Lung (tissue), 12 donors: ENCODE measurements around the gene BIRC5. TPM values are rescaled to one million over a fixed set of nuclear protein-coding genes. Genes with fewer than 3 reads are reported as not detected.

Source experiments
- ATAC-seq: fragments of 200-7000 bp; cut with Tn5 transposase; one replicate; pipeline ENCODE4 v1.9.1; 2020; ENCODE audit warnings: moderate number of reproducible peaks; ENCODE audit not compliant: insufficient read depth, low FRiP score
- DNase-seq, 3 donors: peaks; one replicate each; pipeline ENCODE4 v3.0.0-alpha.2; 2013 to 2017
- H3K27ac ChIP-seq, 2 donors: one replicate each; pipeline ENCODE4 v1.5.1; 2013; ENCODE audit warnings: mild to moderate bottlenecking in 2 of 2, moderate library complexity in 2 of 2, control low read depth in 1 of 2, inconsistent platforms in 1 of 2, low read depth in 1 of 2, low read length in 1 of 2
- H3K27me3 ChIP-seq, 3 donors: one replicate each; pipeline ENCODE4 v1.5.1; 2013; ENCODE audit warnings: low read length in 2 of 3; ENCODE audit not compliant: control insufficient read depth in 3 of 3, insufficient read depth in 3 of 3
- H3K36me3 ChIP-seq, 4 donors: one replicate each; pipeline ENCODE4 v1.5.1; 2013; ENCODE audit warnings: low read length in 4 of 4, mild to moderate bottlenecking in 1 of 4, moderate library complexity in 1 of 4; ENCODE audit not compliant: control insufficient read depth in 4 of 4, insufficient read depth in 4 of 4
- H3K4me1 ChIP-seq, 5 donors: one replicate each; pipeline ENCODE4 v1.5.1; 2013; ENCODE audit warnings: low read length in 5 of 5, mild to moderate bottlenecking in 2 of 5, moderate library complexity in 1 of 5; ENCODE audit not compliant: control insufficient read depth in 5 of 5, insufficient read depth in 5 of 5
- H3K4me3 ChIP-seq: one replicate; pipeline ENCODE4 v1.5.1; 2013; ENCODE audit warnings: mild to moderate bottlenecking, control low read depth, moderate library complexity
- H3K9ac ChIP-seq, 2 donors: one replicate each; pipeline ENCODE4 v1.5.1; 2013; ENCODE audit warnings: low read length in 2 of 2, control low read depth in 1 of 2; ENCODE audit not compliant: insufficient read depth in 1 of 2
- H3K9me3 ChIP-seq, 4 donors: one replicate each; pipeline ENCODE4 v1.5.1; 2013; ENCODE audit warnings: low read length in 3 of 4, mild to moderate bottlenecking in 1 of 4, moderate library complexity in 1 of 4; ENCODE audit not compliant: control insufficient read depth in 4 of 4, insufficient read depth in 3 of 4
- WGBS, 2 donors: extraction: QIAGEN DNeasy Blood & Tissue Kit; methylation state at CpG; one replicate each; pipeline ENCODE4 v1.1.7; 2013; 5-methylcytosine and 5-hydroxymethylcytosine counted together
- polyA plus RNA-seq, 2 donors: library from polyadenylated mRNA; stranded (reverse); fragments of 200-250 nt; gene quantifications; one replicate each; pipeline ENCODE4 v1.2.1, GENCODE V29; 2013
- total RNA-seq, 2 donors: library from RNA; depleted of rRNA in 1 of 2; stranded (reverse); fragments of >200 nt in 1 of 2; gene quantifications; one replicate each; pipeline ENCODE4 v1.2.1, GENCODE V29; 2014 to 2021
- TF ChIP-seq, protein P1 (sequence below): IDR thresholded peaks from 2 replicates; pipeline ENCODE4 v1.5.1; 2012; ENCODE audit warnings: mild to moderate bottlenecking; ENCODE audit errors: control extremely low read depth, extremely low read depth
- donor health status: control.
- donor health status: control.
- donor health status: Bipolar disorder and iron deficiency.
- donor health status: healthy.
- donor health status: DM: yes; HTN: yes; CAD: no.

The BIRC5 gene
- total and polyA plus RNA-seq, 4 donors = 1.1 to 11.2 (median 2.4) TPM

DNA sequence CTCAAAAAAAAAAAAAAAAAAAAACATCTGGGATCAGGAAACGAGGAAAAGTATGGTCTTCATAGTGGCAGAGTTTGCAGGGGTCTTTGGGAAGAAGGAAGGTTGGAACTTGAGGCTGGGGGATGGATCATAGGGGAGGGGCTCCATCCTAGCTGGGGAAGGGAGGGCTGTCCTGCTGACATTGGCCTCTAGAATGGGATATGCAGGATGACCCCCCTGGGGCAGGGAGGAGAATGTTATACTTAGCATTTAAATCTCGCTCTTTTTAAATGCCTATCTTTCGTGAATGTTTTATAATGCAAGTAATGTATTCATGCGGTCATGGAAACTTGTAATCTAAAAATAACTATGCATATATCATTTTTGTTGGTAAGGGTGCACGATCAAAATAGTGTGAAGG, 50.5 kb downstream of the BIRC5 start:
- H3K9ac ChIP-seq = no peak overlapping the region
- no peaks in the 10 kb centered on the region for H3K9me3 ChIP-seq
- no peak overlapping the region for H3K4me3 ChIP-seq
- peaks cover 0 to 30% (median 19%) of the 10 kb centered on the region in 5 donors for H3K4me1 ChIP-seq
- ATAC-seq (no peak), DNase-seq (no peak)
- TF ChIP-seq, protein P1, sequence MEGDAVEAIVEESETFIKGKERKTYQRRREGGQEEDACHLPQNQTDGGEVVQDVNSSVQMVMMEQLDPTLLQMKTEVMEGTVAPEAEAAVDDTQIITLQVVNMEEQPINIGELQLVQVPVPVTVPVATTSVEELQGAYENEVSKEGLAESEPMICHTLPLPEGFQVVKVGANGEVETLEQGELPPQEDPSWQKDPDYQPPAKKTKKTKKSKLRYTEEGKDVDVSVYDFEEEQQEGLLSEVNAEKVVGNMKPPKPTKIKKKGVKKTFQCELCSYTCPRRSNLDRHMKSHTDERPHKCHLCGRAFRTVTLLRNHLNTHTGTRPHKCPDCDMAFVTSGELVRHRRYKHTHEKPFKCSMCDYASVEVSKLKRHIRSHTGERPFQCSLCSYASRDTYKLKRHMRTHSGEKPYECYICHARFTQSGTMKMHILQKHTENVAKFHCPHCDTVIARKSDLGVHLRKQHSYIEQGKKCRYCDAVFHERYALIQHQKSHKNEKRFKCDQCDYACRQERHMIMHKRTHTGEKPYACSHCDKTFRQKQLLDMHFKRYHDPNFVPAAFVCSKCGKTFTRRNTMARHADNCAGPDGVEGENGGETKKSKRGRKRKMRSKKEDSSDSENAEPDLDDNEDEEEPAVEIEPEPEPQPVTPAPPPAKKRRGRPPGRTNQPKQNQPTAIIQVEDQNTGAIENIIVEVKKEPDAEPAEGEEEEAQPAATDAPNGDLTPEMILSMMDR = no peak
- 84 to 87% methylated on average over 5 of the region's 5 CpGs for WGBS, 2 donors
- no peaks in the 10 kb centered on the region for H3K36me3 ChIP-seq
- no peaks in the 10 kb centered on the region for H3K27me3 ChIP-seq
- H3K27ac ChIP-seq = no peak overlapping the region

GRCh38 chr17:78265121-78265520, 51.1 kb downstream of the BIRC5 start:
- WGBS, 2 donors = 95 to 96% methylated on average over 10 of the region's 10 CpGs
- no peak for ATAC-seq
- peaks cover 0 to 35% (median 22%) of the 10 kb centered on the region in 5 donors for H3K4me1 ChIP-seq

DNA sequence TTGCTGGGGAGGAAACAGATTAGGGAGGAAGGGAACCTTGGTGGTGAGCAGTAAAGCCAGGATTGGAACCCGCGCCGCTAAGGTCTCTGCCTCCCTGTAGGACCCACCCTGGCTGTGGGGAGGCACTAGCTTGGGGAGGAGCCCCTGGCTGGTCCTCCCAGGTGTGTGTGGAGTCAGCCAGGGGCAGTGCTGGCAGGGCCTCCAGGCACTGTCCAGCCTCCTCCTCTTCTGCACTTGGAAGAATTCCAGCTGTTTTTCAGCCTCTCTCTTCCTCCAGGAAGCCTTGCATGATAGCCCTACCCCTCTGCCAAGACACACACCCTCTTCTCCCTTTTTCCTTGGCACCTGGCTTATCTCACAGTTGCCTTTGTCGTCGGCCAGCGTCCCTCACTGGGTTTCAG, 52.2 kb downstream of the BIRC5 start:
- DNase-seq (peak in 1 of 3 donors; percentile 9), ATAC-seq (no peak)
- TF ChIP-seq, protein P1 = no peak
- Histone ChIP-seq H3K9ac (no peak overlapping the region), H3K4me1 (peaks cover 0 to 43% (median 26%) of the 10 kb centered on the region in 5 donors), H3K36me3 (no peaks in the 10 kb centered on the region), H3K27me3 (no peaks in the 10 kb centered on the region), H3K27ac (peak overlapping the region in 1 of 2 donors; percentile 44), H3K4me3 (no peak overlapping the region), H3K9me3 (no peaks in the 10 kb centered on the region)
- WGBS, 2 donors = 63 to 81% methylated on average over 6 of the region's 6 CpGs

More at GRCh38 chr17:78265121-78265520, 51.1 kb downstream of the BIRC5 start:
- Histone ChIP-seq H3K27me3 (no peaks in the 10 kb centered on the region), H3K9me3 (no peaks in the 10 kb centered on the region), H3K4me3 (no peak overlapping the region), H3K9ac (no peak overlapping the region), H3K36me3 (no peaks in the 10 kb centered on the region), H3K27ac (peak overlapping the region in 1 of 2 donors; percentile 18)
- peak in 1 of 3 donors; percentile 16 for DNase-seq
- TF ChIP-seq, protein P1 = no peak

DNA sequence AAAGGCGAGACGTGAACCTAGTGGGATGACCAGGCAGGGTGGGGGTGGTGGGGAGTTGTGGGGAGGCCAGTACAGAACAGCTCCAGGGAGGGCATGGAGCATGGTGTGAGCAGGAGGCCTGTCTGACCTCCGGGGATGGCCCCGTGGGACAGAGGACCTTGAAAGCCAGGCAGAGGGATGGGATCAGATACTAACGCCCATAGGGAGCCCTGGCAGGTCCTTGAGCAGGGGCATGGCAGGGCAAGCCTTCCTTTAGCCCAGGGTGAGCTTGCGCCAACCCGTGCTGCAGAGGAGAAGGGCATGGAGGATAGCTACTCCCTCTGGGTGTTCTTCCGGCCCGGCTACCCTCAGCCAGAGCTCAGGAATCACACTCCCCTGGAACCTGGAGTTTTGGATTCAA, 52.7 kb downstream of the BIRC5 start:
- WGBS, 2 donors = 82 to 92% methylated on average over 9 of the region's 9 CpGs
- peak overlapping the region in 1 of 2 donors; percentile 12 for H3K27ac ChIP-seq

More for the DNA sequence above, 52.7 kb downstream of the BIRC5 start:
- ATAC-seq = no peak
- TF ChIP-seq, protein P1 = no peak
- Histone ChIP-seq H3K9ac (no peak overlapping the region), H3K36me3 (no peaks in the 10 kb centered on the region), H3K4me1 (peaks cover 0 to 43% (median 26%) of the 10 kb centered on the region in 5 donors), H3K27me3 (no peaks in the 10 kb centered on the region), H3K4me3 (no peak overlapping the region), H3K9me3 (no peaks in the 10 kb centered on the region)
- no peak for DNase-seq
